SK-N-SH treated with all-trans-retinoic acid at 6 μM for 48 hours (cell line): ENCODE measurements around the gene TEX2.

Source experiments
- ARNTL ChIP-seq: fragments of 450-650 bp; formaldehyde crosslinking; IDR thresholded peaks from 2 replicates; pipeline ENCODE4 v1.5.0; 2020; ENCODE audit warnings: low read depth, mild to moderate bottlenecking, moderate library complexity, borderline replicate concordance
- CREB5 ChIP-seq: fragments of 250-450 bp; sonication (Bioruptor Pico); IDR thresholded peaks from 2 replicates; pipeline ENCODE4 v1.5.1; 2020; ENCODE audit warnings: low read depth, mild to moderate bottlenecking, moderate library complexity
- CSRNP3 ChIP-seq: fragments of 250-450 bp; sonication (Bioruptor Pico); IDR thresholded peaks from 2 replicates; pipeline ENCODE4 v1.5.1; 2021; ENCODE audit warnings: mild to moderate bottlenecking, moderate library complexity
- OSR1 ChIP-seq: fragments of 250-450 bp; sonication (Bioruptor Pico); IDR thresholded peaks from 2 replicates; pipeline ENCODE4 v1.8.0; 2022; ENCODE audit warnings: moderate library complexity, mild to moderate bottlenecking, inconsistent platforms
- PPARA ChIP-seq: fragments of 250-450 bp; sonication (Bioruptor Pico); IDR thresholded peaks from 2 replicates; pipeline ENCODE4 v1.5.0; 2020; ENCODE audit warnings: mild to moderate bottlenecking, borderline replicate concordance
- SNAI2 ChIP-seq: fragments of 250-450 bp; sonication (Bioruptor Pico); IDR thresholded peaks from 2 replicates; pipeline ENCODE4 v1.5.0; 2020; ENCODE audit warnings: mild to moderate bottlenecking, moderate library complexity
- TOX ChIP-seq: fragments of 250-450 bp; sonication (Bioruptor Pico); IDR thresholded peaks from 2 replicates; pipeline ENCODE4 v1.8.0; 2021; ENCODE audit warnings: mild to moderate bottlenecking, moderate library complexity, borderline replicate concordance
- ZC3H10 ChIP-seq: fragments of 250-450 bp; sonication (Bioruptor Pico); IDR thresholded peaks from 2 replicates; pipeline ENCODE4 v1.5.1; 2021; ENCODE audit warnings: mild to moderate bottlenecking, moderate library complexity
- ZFP3 ChIP-seq: fragments of 250-450 bp; sonication (Bioruptor Pico); IDR thresholded peaks from 2 replicates; pipeline ENCODE4 v1.5.0; 2020; ENCODE audit warnings: mild to moderate bottlenecking, moderate library complexity
- ZNF8 ChIP-seq: fragments of 450-650 bp; formaldehyde crosslinking; IDR thresholded peaks from 2 replicates; pipeline ENCODE4 v1.5.0; 2020; ENCODE audit warnings: mild to moderate bottlenecking, moderate library complexity
- TF ChIP-seq, protein P1 (sequence below): fragments of 250-450 bp; sonication (Bioruptor Pico); IDR thresholded peaks from 2 replicates; pipeline ENCODE4 v1.8.0; 2020; ENCODE audit warnings: mild to moderate bottlenecking, moderate library complexity, borderline replicate concordance

GRCh38 chr17:64103391-64104364 is 159.4 kb downstream of the TEX2 start:
- TF ChIP-seq ZNF8 (CRISPR knock-in tag) (no peak), CREB5 (CRISPR knock-in tag) (no peak), TOX (CRISPR knock-in tag) (no peak), SNAI2 (CRISPR knock-in tag) (no peak), PPARA (CRISPR knock-in tag) (no peak), CSRNP3 (CRISPR knock-in tag) (no peak), ARNTL (CRISPR knock-in tag) (no peak), ZFP3 (CRISPR knock-in tag) (no peak), ZC3H10 (CRISPR knock-in tag) (no peak), OSR1 (CRISPR knock-in tag) (no peak)
- TF ChIP-seq, protein P1, sequence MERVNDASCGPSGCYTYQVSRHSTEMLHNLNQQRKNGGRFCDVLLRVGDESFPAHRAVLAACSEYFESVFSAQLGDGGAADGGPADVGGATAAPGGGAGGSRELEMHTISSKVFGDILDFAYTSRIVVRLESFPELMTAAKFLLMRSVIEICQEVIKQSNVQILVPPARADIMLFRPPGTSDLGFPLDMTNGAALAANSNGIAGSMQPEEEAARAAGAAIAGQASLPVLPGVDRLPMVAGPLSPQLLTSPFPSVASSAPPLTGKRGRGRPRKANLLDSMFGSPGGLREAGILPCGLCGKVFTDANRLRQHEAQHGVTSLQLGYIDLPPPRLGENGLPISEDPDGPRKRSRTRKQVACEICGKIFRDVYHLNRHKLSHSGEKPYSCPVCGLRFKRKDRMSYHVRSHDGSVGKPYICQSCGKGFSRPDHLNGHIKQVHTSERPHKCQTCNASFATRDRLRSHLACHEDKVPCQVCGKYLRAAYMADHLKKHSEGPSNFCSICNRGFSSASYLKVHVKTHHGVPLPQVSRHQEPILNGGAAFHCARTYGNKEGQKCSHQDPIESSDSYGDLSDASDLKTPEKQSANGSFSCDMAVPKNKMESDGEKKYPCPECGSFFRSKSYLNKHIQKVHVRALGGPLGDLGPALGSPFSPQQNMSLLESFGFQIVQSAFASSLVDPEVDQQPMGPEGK (CRISPR knock-in tag) = no peak
